Central memory CD4-positive, alpha-beta T cell (primary cell): ENCODE measurements around the gene BAIAP2.

Experiments
- DNase-seq: peaks from one replicate; pipeline ENCODE4 v3.0.0; 2022

BAIAP2 gene

GRCh38 chr17:81114351-81115093, 79.6 kb downstream of the BAIAP2 start:
- DNase-seq = no peak

DNA sequence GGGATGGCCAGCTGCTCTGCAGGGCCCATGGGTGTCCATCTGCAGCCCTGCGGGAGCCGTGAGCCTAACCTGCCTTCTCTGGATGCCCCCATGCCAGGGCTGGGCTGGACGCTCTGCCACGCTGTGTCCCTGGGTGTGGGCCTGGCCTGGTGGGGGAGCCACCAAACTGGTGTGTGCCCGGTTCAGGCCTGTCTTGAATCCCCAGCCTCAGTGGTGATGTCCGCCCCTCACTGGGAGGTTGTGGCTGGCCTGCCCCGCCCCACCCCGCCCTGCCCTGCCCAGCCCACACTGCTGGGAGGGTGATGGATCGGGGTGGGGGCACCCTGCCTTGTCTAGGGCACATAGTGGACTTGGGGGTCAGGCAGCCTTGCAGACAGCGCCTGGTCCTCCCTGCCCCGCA, 80.3 kb downstream of the BAIAP2 start:
- DNase-seq = no peak

GRCh38 chr17:81115749-81116464, 81.0 kb downstream of the BAIAP2 start:
- DNase-seq = no peak

GRCh38 chr17:81116704-81117103, 81.8 kb downstream of the BAIAP2 start:
- DNase-seq = no peak

- DNase-seq = no peak
Measured at GRCh38 chr17:81117672-81118198, 82.8 kb downstream of the BAIAP2 start.

GRCh38 chr17:81118308-81119221, 83.6 kb downstream of the BAIAP2 start:
- DNase-seq = no peak

- peak; percentile 86 for DNase-seq
Measured at GRCh38 chr17:81119223-81120148, 84.5 kb downstream of the BAIAP2 start.

- DNase-seq = no peak
Measured at GRCh38 chr17:81120149-81120484, 85.2 kb downstream of the BAIAP2 start.

GRCh38 chr17:81120695-81121621, 86.0 kb downstream of the BAIAP2 start:
- DNase-seq = no peak

DNA sequence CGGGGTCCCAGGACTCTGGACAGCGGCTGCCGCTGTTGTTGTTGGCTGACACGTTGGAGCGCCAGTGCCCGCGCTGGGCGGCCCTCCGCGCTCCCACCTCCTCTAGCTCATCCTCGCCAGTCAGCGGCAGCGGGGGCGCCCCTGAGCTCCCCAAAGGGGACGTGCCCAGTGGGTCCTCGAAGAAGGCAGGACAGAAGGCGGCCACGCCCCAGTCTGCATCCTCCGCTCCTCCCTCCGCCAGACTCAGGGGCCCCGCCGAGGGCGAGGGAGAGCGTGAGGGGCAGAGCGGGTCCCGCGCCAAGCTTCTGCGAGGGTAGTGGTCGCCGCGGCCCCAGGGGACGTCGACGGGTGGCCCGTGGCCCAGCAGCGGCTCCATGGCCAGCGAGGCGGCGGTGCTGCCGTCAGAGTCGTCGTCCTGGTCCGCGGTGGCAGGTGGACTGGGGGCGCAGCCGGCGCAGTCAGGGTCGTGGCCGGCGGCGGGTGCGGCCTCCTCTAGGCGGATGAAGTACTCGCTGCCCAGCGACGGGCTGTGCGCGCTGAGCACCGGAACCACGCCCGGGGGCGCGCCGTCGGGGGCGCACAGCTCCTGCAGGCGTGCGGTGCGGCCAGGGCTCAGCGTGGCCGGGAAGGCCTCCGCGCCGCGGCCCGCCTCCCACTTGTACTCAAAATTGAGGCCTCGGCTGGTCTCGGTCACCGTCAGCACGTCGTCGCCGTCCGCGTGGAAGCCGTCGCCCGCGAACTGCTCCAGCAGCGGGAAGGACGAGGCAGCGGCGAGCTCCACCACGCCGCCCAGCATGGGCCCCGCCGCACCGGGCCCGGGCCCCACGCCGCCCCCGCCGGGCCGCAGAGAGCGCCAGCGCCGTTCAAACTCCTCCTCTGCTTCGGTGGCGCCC, 87.1 kb downstream of the BAIAP2 start:
- DNase-seq = no peak

GRCh38 chr17:81123052-81124048, 88.4 kb downstream of the BAIAP2 start:
- no peak for DNase-seq

GRCh38 chr17:81124377-81124776, 89.4 kb downstream of the BAIAP2 start:
- no peak for DNase-seq

DNA sequence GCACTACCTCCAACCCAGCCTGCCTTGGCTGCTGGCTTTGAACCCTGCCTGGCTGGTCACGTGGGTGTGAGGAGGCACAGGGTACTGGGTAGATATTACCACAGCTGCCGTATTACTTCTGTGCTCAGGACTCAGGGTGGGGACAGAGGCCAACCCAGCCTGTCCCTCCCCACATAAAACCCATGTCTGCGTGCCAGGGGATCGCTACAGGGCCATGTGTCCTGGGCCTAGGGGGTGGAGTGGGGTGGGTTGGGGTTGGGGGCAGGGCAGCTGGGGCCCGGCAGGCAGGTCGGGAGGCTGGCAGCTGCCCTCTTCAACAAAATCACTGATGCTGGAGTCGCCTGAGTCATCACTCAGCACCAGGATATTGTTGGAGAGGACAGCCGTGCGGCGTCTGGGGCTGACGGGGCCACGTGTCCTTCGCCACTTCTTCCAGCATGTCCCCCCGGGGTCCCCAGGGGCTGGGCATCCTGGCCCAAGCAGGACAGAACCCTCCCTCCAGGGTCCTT, 90.7 kb downstream of the BAIAP2 start:
- DNase-seq = no peak

DNA sequence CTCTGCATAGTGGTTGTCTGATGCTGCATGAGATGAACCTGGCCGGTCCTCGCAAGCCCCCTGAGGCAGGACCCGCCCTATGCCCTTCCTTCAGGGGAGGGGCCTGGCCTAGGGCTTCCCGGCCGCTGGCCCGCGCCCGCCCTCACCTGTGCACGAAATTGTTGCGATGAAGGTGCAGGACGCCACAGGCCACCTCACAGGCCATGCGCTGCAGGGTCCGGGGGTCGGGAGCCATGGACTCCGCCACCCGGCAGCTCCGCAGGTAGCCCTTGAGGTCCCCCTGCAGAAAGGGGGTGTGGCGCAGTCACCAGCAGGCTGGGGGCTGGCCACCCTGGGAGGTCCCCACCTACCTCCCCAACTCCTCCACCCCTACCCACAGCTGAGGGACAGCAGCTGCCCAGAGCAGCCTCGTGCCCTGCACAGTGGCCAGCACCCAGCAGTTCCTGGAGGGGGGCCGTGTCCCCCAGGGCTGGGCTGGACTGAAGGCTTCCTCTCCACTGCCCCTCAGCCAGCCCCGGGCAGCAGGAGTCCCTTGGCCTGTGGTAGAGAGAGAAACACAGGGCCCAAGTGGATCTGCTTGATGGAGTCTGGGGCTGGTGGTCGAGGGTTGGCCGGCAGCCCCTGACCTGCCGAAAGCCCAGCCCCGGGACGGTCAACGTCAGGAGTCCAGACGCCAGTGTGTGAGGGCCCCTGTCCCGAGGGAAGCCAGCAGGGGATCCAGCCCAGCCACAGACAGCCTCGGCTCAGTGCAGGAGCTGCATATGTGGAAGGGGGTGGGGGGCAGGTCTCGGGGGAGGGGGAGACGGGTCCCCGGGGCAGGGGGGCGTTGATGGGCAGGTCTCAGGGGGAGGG, 91.6 kb downstream of the BAIAP2 start:
- no peak for DNase-seq

GRCh38 chr17:81127133-81127455, 92.1 kb downstream of the BAIAP2 start:
- DNase-seq = no peak

GRCh38 chr17:81127526-81128177, 92.7 kb downstream of the BAIAP2 start:
- DNase-seq = no peak

DNA sequence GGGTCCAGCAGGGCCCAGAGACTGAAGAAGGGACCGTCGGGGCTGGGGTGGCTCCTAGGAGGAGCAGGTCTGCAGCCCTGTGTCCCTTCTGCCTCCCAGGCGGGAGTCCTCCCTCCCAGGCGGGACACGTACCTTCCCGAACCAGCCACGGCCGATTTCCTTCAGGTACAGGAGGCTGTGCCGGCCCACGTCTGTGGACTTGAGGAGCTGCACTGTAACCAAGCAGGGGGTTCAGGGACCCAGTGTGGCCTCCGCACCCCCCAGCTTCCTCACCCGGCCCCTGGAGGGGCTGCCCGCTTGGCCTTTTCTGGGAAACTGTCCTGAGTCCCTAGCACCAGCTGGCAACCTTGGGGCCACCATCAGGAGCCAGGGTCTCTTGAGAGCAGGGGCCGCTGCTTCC, 93.4 kb downstream of the BAIAP2 start:
- no peak for DNase-seq
